Lower leg skin (tissue), 3 donors: Measurements from ENCODE around the gene PREX1.

Experiments used
- CTCF ChIP-seq, 3 donors: fragments of 450-650 bp; IDR thresholded peaks; one replicate each; pipeline ENCODE4 v1.5.1; 2016; ENCODE audit warnings: antibody characterized with exemption in 3 of 3, mild to moderate bottlenecking in 3 of 3, moderate library complexity in 2 of 3
- POLR2A ChIP-seq, 2 donors: fragments of 450-650 bp; IDR thresholded peaks; one replicate each; pipeline ENCODE4 v1.6.1; 2016 to 2017; ENCODE audit warnings: antibody characterized with exemption in 2 of 2, mild to moderate bottlenecking in 1 of 2, moderate library complexity in 1 of 2

- TF ChIP-seq POLR2A (IDR thresholded peaks at IDR 0.05) = no peak
- no peak for TF ChIP-seq CTCF (IDR thresholded peaks at IDR 0.05)
Observed at GRCh38 chr20:48578397-48579098, 249.3 kb downstream of the PREX1 start.
